ELR (cell line): Measurements from ENCODE around the gene MDH1.
A peak's percentile ranks its signal among the peaks of the same experiment; 100 is the strongest.

Source experiments
- DNase-seq: peaks from one replicate; pipeline ENCODE4 v3.0.0-alpha.2; 2015; ENCODE audit warnings: low read depth

Gene MDH1

GRCh38 chr2:63639344-63639743 lies 50.6 kb downstream of the MDH1 start:
- DNase-seq = no peak

DNA sequence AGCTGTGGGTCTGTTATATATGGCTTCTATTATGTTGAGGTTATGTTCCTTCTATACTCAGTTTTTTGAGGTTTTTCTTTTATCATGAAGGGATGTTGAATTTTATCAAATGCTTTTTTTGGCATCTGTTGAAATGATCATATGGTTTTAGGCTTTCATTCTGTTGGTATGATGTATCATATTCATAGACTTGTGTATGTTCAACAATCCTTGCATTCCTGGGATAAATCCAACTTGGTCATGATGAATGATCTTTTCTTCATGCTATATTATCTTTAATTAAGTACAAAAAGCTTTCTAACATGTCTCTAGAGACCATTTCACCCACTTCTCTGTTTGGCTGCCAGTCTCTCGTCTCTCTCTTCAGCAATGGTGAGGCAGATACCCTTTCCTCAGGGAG lies 54.2 kb downstream of the MDH1 start:
- DNase-seq = no peak

DNA sequence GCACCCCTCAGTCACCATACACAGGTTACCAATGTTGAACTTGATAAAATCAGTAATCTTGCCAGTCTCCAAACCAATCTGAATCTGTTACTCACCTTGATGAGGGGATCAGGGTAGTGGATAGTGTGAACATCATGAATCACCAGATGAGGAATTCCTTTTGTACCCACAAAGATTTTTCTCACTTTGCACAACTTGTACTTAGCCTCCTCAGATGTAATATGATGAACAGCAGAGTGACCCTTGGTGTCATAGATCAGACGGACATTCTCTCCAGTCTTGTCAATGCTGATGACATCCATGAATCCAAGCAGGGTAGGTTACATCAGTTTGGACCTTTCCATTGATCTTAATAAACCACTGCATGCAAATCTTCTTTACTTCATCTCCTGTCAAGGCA lies 54.7 kb downstream of the MDH1 start:
- peak; percentile 26 for DNase-seq

GRCh38 chr2:63648632-63649031 lies 59.9 kb downstream of the MDH1 start:
- no peak for DNase-seq

DNA sequence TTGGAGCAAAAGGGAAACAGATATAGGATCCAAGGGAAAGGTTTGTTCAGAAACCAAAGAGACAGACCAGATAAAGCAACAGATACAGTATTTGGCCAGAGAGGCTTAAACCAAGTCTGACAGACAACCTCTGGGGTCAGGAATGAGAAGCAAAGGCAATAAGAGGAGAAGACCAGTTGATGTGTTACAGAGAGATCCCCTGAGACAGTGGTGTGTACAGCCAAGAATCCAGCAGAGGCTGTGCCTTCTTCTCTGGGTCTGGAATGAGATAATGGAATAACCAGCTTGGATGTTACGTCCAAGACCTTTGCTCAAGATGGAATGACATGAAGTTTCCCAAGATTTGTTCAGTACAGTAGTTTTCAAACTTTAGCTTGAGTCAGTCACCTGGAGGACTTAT lies 61.1 kb downstream of the MDH1 start:
- DNase-seq = no peak

- DNase-seq = no peak
Observed at GRCh38 chr2:63650756-63651155, 62.0 kb downstream of the MDH1 start.

GRCh38 chr2:63651356-63651755 lies 62.6 kb downstream of the MDH1 start:
- no peak for DNase-seq

DNA sequence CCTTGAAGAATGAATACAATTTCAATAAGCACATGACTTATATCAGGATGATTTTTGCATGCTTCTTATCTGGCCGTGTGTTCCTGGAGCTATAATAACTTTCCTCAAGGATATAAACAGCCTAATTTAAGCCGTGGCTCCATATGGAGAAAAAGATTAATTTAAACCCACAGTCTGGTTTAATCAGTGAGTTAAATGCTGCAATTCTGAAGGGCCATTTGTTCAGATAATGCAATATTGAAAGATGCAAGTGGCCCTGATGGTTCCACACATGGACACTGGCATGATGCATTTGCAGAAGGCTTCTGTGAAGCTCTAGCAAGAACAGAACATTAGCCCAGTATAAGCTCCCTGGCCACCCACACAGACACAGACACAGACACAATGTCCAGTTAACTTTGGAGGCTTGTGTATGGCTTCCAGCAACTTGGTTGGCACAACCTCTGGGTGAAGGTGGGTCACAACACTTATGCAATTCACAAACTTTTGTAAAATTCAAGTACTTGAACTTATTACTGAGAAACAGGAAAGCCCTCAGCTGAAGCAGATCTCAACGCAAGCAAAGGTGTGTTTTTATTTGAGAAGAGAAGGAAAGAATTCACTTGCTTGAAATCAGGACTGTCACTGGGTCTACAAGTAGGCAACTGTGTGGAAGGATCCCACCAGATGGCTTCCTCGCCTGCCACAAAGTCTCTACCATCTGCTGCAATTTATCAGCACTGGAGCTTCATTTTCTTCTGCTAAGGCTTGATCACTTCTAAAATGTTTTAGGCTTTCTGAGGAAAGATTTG lies 63.3 kb downstream of the MDH1 start:
- no peak for DNase-seq

DNA sequence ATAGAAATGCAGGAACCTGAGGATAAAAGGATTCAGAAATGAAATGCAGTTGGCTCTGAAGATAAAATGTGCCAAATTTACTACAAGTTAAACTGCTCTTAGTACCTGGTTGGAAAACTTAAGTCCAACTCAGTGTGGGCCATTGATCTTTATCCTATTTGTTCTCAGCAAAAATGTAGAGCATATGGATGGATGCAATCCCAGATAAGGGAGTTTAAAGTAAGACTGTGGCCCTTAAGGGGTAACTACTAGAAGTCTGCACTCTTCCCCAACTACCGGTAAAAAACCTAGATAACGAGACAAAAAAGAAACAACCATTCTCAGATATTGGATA lies 63.9 kb downstream of the MDH1 start:
- DNase-seq = no peak

- DNase-seq = peak; percentile 24
Observed at GRCh38 chr2:63654959-63655358, 66.2 kb downstream of the MDH1 start.
